Measurements from ENCODE around the gene ZCCHC14.
"Not testable (repeated sequence)": the region's sequence is repeated elsewhere in the genome, so short reads cannot be mapped to it uniquely, and the experiment has no call there.

Gene ZCCHC14

GRCh38 chr16:87366930-87367329 lies 125.9 kb downstream of the ZCCHC14 start:
- in situ Hi-C loops (cut with MboI; ENCODE audit: low sequenced_read_pairs): no loop called here

- in situ Hi-C loops (cut with MboI; ENCODE audit: low sequenced_read_pairs): no loop called here
Measured at GRCh38 chr16:87366288-87366687, 126.5 kb downstream of the ZCCHC14 start.

GRCh38 chr16:87365021-87365713 lies 127.7 kb downstream of the ZCCHC14 start:
- in situ Hi-C loops (cut with MboI; ENCODE audit: low sequenced_read_pairs): no loop called here

- in situ Hi-C loops (cut with MboI; ENCODE audit: low sequenced_read_pairs): no loop called here
Measured at GRCh38 chr16:87363771-87364455, 128.9 kb downstream of the ZCCHC14 start.

GRCh38 chr16:87362828-87363559 lies 129.8 kb downstream of the ZCCHC14 start:
- in situ Hi-C loops (cut with MboI; ENCODE audit: low sequenced_read_pairs): not testable (repeated sequence)

- in situ Hi-C loops (cut with MboI; ENCODE audit: low sequenced_read_pairs): no loop called here
Measured at GRCh38 chr16:87361916-87362619, 130.8 kb downstream of the ZCCHC14 start.

- in situ Hi-C loops (cut with MboI; ENCODE audit: low sequenced_read_pairs): no loop called here
Measured at GRCh38 chr16:87360862-87361610, 131.8 kb downstream of the ZCCHC14 start.

- in situ Hi-C loops (cut with MboI; ENCODE audit: low sequenced_read_pairs): no loop called here
Measured at GRCh38 chr16:87359121-87359520, 133.7 kb downstream of the ZCCHC14 start.

- in situ Hi-C loops (cut with MboI; ENCODE audit: low sequenced_read_pairs): no loop called here
Measured at GRCh38 chr16:87358696-87359095, 134.1 kb downstream of the ZCCHC14 start.

- in situ Hi-C loops (cut with MboI; ENCODE audit: low sequenced_read_pairs): no loop called here
Measured at GRCh38 chr16:87358250-87358649, 134.6 kb downstream of the ZCCHC14 start.

- in situ Hi-C loops (cut with MboI; ENCODE audit: low sequenced_read_pairs): no loop called here
Measured at GRCh38 chr16:87356491-87356853, 136.4 kb downstream of the ZCCHC14 start.
